ENCODE measurements around the gene DCPS.
"Not testable (repeated sequence)": the region's sequence is repeated elsewhere in the genome, so short reads cannot be mapped to it uniquely, and the experiment has no call there.

Gene DCPS

GRCh38 chr11:126303623-126304456 lies at the start of gene DCPS:
Gene DCPS (plus strand): TSS chr11:126304060. CDS start chr11:126304081, 21 bp downstream.
- DNase-seq = peak; percentile 91

- no peak for DNase-seq
Observed at GRCh38 chr11:126254819-126255218, 49.0 kb upstream of the DCPS start.

- DNase-seq = not testable (repeated sequence)
Observed at GRCh38 chr11:126255507-126255906, 48.4 kb upstream of the DCPS start.

- DNase-seq = no peak
Observed at GRCh38 chr11:126256216-126256615, 47.6 kb upstream of the DCPS start.

GRCh38 chr11:126257144-126257543 lies 46.7 kb upstream of the DCPS start:
- no peak for DNase-seq

GRCh38 chr11:126257764-126258163 lies 46.1 kb upstream of the DCPS start:
- DNase-seq = peak; percentile 65

- no peak for DNase-seq
Observed at GRCh38 chr11:126262216-126262615, 41.6 kb upstream of the DCPS start.

- DNase-seq = no peak
Observed at GRCh38 chr11:126263489-126263888, 40.4 kb upstream of the DCPS start.

- no peak for DNase-seq
Observed at GRCh38 chr11:126265811-126266210, 38.0 kb upstream of the DCPS start.

- DNase-seq = no peak
Observed at GRCh38 chr11:126267650-126268049, 36.2 kb upstream of the DCPS start.

- DNase-seq = no peak
Observed at GRCh38 chr11:126268361-126268707, 35.5 kb upstream of the DCPS start.

- peak; percentile 100 for DNase-seq
Observed at GRCh38 chr11:126268708-126269579, 34.9 kb upstream of the DCPS start, which contains the start of the genes FOXRED1 and SRPRA. Gene FOXRED1 (plus strand): TSS chr11:126269154. CDS start chr11:126269207, 53 bp downstream. Gene SRPRA (minus strand): TSS chr11:126268895. CDS start chr11:126268804, 91 bp downstream.

GRCh38 chr11:126277322-126277721 lies 26.5 kb upstream of the DCPS start:
- DNase-seq = no peak

GRCh38 chr11:126277780-126278179 lies 26.1 kb upstream of the DCPS start:
- DNase-seq = no peak

GRCh38 chr11:126279191-126279590 lies 24.7 kb upstream of the DCPS start:
- DNase-seq = no peak

- no peak for DNase-seq
Observed at GRCh38 chr11:126280595-126280994, 23.3 kb upstream of the DCPS start.

GRCh38 chr11:126281245-126281644 lies 22.6 kb upstream of the DCPS start:
- no peak for DNase-seq

- DNase-seq = no peak
Observed at GRCh38 chr11:126281666-126282175, 22.1 kb upstream of the DCPS start.

GRCh38 chr11:126282361-126282735 lies 21.5 kb upstream of the DCPS start:
- no peak for DNase-seq

- DNase-seq = peak; percentile 37
Observed at GRCh38 chr11:126282736-126283591, 20.9 kb upstream of the DCPS start, which contains the start of gene TIRAP. Gene TIRAP (plus strand): TSS chr11:126283093. CDS start chr11:126290895, 7,802 bp downstream.

- DNase-seq = peak; percentile 89
Observed at GRCh38 chr11:126284829-126285228, 19.0 kb upstream of the DCPS start.

- no peak for DNase-seq
Observed at GRCh38 chr11:126288237-126288636, 15.6 kb upstream of the DCPS start.

Data from HCEC 1CT (cell line).